K562 (cell line): Measurements from ENCODE around the gene PAQR6. TPM values are rescaled to one million over a fixed set of nuclear protein-coding genes. Genes with fewer than 3 reads are reported as not detected.

Experiments
- CBX8 ChIP-seq: fragments of 200-600 bp; sonication (generic); IDR thresholded peaks from 2 replicates; pipeline ENCODE4 v1.6.1; 2012; ENCODE audit warnings: borderline replicate concordance, mixed run types, low read depth, mild to moderate bottlenecking, moderate library complexity, mixed read lengths, low read length, control low read depth, inconsistent platforms; ENCODE audit not compliant: poor library complexity, severe bottlenecking; ENCODE audit errors: extremely low read depth
- CREB3L1 ChIP-seq: fragments of 450-650 bp; IDR thresholded peaks from 2 replicates; pipeline ENCODE4 v1.6.1; 2014; ENCODE audit warnings: low read depth, mild to moderate bottlenecking, moderate library complexity, borderline replicate concordance
- E2F4 ChIP-seq: sonication (generic); formaldehyde crosslinking; IDR thresholded peaks from 2 replicates; pipeline ENCODE4 v1.8.0; 2022; ENCODE audit warnings: mild to moderate bottlenecking, low read depth, missing genetic modification reagents
- FOXJ2 ChIP-seq: fragments of 200-800 bp; sonication (Bioruptor generic); IDR thresholded peaks from 2 replicates; pipeline ENCODE4 v1.6.1; 2016; ENCODE audit warnings: missing genetic modification characterization, missing compliant biosample characterization
- GABPB1 ChIP-seq: sonication (generic); formaldehyde crosslinking; IDR thresholded peaks from 2 replicates; pipeline ENCODE4 v1.8.0; 2022; ENCODE audit warnings: mild to moderate bottlenecking, missing genetic modification reagents
- HCFC1 ChIP-seq: IDR thresholded peaks from 2 replicates; pipeline ENCODE4 v1.6.1; 2012; ENCODE audit warnings: low read depth, low read length, improper control_type of control experiment
- HMGXB4 ChIP-seq: sonication (generic); formaldehyde crosslinking; IDR thresholded peaks from 2 replicates; pipeline ENCODE4 v1.8.1; 2023; ENCODE audit warnings: mild to moderate bottlenecking, missing genetic modification reagents
- IRF2 ChIP-seq: sonication (generic); formaldehyde crosslinking; IDR thresholded peaks from 2 replicates; pipeline ENCODE4 v1.8.1; 2022; ENCODE audit warnings: mild to moderate bottlenecking, missing genetic modification reagents
- PHF8 ChIP-seq: fragments of 200-600 bp; sonication (generic); IDR thresholded peaks from 2 replicates; pipeline ENCODE4 v1.6.1; 2012; ENCODE audit warnings: mixed run types, mild to moderate bottlenecking, inconsistent platforms, low read length, moderate library complexity, borderline replicate concordance
- SMAD3 ChIP-seq: fragments of 450-650 bp; formaldehyde crosslinking; conservative IDR thresholded peaks from 2 replicates; pipeline ENCODE4 v1.4.0; 2020; ENCODE audit warnings: mild to moderate bottlenecking
- SP1 ChIP-seq: sonication (generic); formaldehyde crosslinking; IDR thresholded peaks from 2 replicates; pipeline ENCODE4 v1.8.1; 2022; ENCODE audit warnings: mild to moderate bottlenecking, missing genetic modification reagents
- SP2 ChIP-seq: IDR thresholded peaks from 2 replicates; pipeline ENCODE4 v1.6.1; 2011; ENCODE audit warnings: mild to moderate bottlenecking, low read depth, low read length, moderate library complexity; ENCODE audit not compliant: poor library complexity, severe bottlenecking; ENCODE audit errors: extremely low read depth
- TAF9B ChIP-seq: fragments of 450-650 bp; IDR thresholded peaks from 2 replicates; pipeline ENCODE4 v1.6.1; 2018; ENCODE audit warnings: mild to moderate bottlenecking; ENCODE audit not compliant: partially characterized antibody
- ZKSCAN8 ChIP-seq: fragments of 200-800 bp; sonication (Bioruptor generic); IDR thresholded peaks from 2 replicates; pipeline ENCODE4 v1.6.1; 2016; ENCODE audit warnings: missing genetic modification characterization, missing compliant biosample characterization
- ZNF395 ChIP-seq: fragments of 200-800 bp; sonication (Bioruptor generic); IDR thresholded peaks from 2 replicates; pipeline ENCODE4 v1.6.1; 2017; ENCODE audit warnings: missing genetic modification characterization, missing compliant biosample characterization
- ZNF444 ChIP-seq: fragments of 250-450 bp; sonication (Bioruptor Pico); IDR thresholded peaks from 2 replicates; pipeline ENCODE4 v1.4.0; 2020; ENCODE audit warnings: mild to moderate bottlenecking, moderate library complexity
- ZNF57 ChIP-seq: fragments of 450-650 bp; formaldehyde crosslinking; IDR thresholded peaks from 2 replicates; pipeline ENCODE4 v1.4.0; 2020; ENCODE audit warnings: mild to moderate bottlenecking, moderate library complexity
- ZNF780A ChIP-seq: fragments of 250-450 bp; sonication (Bioruptor Pico); IDR thresholded peaks from 2 replicates; pipeline ENCODE4 v1.5.0; 2021; ENCODE audit warnings: mild to moderate bottlenecking
- ZZZ3 ChIP-seq: fragments of 450-650 bp; IDR thresholded peaks from 2 replicates; pipeline ENCODE4 v1.6.1; 2016; ENCODE audit warnings: antibody characterized with exemption, mild to moderate bottlenecking, moderate library complexity
- polyA plus RNA-seq, 8 experiments: library from polyadenylated mRNA; depleted of rRNA in 4 of 8; stranded (reverse) in 5 of 8; unstranded in 3 of 8; fragments of >200 nt; fragmentation: Nextera tagmentation in 2 of 8; fragmentation: Illumina TruSeq in 1 of 8; extraction: Ambion mirVana in 2 of 8; extraction: Trizol in 1 of 8; gene quantifications; 2 replicates each; pipeline versions ENCODE4 v1.2.1 to v1.2.3, GENCODE V29; 2011 to 2014; ENCODE audit warnings: inconsistent platforms in 1 of 8, missing spikeins in 1 of 8
- total RNA-seq, 7 experiments: library from RNA; depleted of rRNA in 6 of 7; stranded (reverse); fragments of >200 nt in 6 of 7; fragmentation: Illumina TruSeq in 2 of 7; extraction: Trizol in 2 of 7; gene quantifications; 2 replicates each; pipeline versions ENCODE4 v1.2.1 to v1.2.3, GENCODE V29; 2011 to 2021; ENCODE audit warnings: low replicate concordance in 1 of 7

PAQR6 gene
- total and polyA plus RNA-seq, 9 of the 15 experiments (the other 6 are each of a cell fraction or from before 2014, with no cell fraction given): 0.07 to 1.8 (median 0.62) TPM

GRCh38 chr1:156212833-156213643 is 34.8 kb downstream of the PAQR6 start, which contains the start of gene PMF1 (continued):
- TF ChIP-seq E2F4 (CRISPR knock-in tag) (no peak), ZNF57 (CRISPR knock-in tag) (no peak), ZNF444 (CRISPR knock-in tag) (no peak), CREB3L1 (peak; percentile 96), SP1 (CRISPR knock-in tag) (peak; percentile 89), FOXJ2 (no peak), SP2 (peak; percentile 89), ZZZ3 (no peak), CBX8 (no peak), HCFC1 (peak; percentile 52), HMGXB4 (CRISPR knock-in tag) (no peak), SMAD3 (CRISPR knock-in tag) (0 out of 2 replicates have a peak, but pooled peaks have one; percentile 52), ZNF395 (no peak; the same call in 1 of the 2 replicates), IRF2 (CRISPR knock-in tag) (no peak), GABPB1 (peak; percentile 74), TAF9B (peak; percentile 94), ZNF780A (CRISPR knock-in tag) (no peak), ZKSCAN8 (CRISPR knock-in tag) (no peak), PHF8 (peak; percentile 93; the same call in 1 of the 2 replicates)
